GM18519 (cell line): ENCODE results near the gene CCDC116.
"Not testable (repeated sequence)": the region's sequence is repeated elsewhere in the genome, so short reads cannot be mapped to it uniquely, and the experiment has no call there.

Source experiments
- ATAC-seq: cut with Tn5 transposase; IDR thresholded peaks from one replicate; pipeline ENCODE4 v1.9.1; 2021; ENCODE audit warnings: mild to moderate bottlenecking, moderate library complexity; ENCODE audit not compliant: unreplicated experiment, low FRiP score

CCDC116 gene, protein sequence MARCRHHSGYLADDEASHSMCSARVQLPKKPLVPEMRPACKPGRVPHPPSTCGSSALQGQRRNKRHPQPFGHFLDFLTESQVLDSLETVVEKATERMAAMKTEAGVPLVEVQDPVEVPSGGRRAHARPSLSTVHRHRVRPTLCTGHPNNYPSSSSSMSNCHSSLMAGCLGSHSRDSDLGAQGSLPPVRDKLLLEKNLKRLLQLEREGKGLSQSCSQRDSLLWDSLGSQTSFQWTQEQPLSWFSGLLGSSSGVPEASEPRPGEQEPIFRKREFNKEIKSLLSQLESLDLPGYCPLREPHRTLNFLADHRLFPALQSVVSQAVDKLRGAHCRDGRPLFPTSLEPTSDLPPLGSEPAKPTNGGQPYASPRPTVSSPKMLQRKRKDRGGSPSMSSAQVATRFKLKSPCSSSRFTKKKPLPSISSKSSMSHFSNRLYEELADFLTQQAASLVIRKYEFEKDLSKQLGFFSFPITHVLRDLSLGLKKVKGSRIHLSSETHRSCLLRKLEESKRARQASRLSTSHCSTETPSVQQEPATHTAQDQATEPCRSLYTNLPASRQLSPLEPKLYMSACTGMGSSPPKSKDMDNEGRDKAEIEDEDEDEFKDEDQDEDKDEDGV

DNA sequence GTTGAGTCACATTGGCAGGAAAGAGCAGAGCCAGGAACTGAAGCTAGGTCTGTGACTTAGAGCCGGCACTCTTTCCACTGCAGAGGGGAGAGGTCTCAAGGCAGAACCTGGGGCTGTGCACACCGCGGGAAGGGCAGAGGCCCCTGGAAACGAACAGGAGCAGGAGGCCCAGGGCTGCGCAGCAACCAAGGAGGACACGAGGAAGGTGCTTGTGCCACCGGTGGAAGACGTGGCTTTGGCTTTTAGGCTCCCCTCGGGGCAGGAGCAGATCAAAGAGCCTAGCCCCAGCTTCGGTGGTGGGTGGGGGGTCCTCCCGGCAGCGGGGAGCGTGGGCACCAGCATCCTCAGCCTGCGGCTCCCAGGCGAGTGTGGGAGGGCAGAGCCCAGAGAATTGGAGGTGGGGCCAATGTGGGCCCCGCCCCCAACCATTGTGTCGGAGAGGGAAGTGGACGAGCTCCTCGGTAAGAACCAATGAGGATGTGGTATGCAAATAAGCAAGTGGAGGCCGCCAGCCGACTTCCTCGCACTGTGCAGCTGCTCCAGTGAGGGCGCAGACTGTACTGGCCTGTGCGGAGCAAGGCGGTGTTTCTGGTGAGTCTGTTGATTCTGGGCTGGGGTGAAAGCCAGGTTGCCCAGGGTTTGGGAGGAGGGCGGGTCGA is at the start of gene CCDC116:
Gene CCDC116, plus strand, starts transcription at position 524 of the 659 bp plus-strand sequence. CDS start 422 bp downstream, outside the sequence.
- no peak for ATAC-seq

GRCh38 chr22:21582801-21583740 is 49.5 kb upstream of the CCDC116 start:
- no peak for ATAC-seq

DNA sequence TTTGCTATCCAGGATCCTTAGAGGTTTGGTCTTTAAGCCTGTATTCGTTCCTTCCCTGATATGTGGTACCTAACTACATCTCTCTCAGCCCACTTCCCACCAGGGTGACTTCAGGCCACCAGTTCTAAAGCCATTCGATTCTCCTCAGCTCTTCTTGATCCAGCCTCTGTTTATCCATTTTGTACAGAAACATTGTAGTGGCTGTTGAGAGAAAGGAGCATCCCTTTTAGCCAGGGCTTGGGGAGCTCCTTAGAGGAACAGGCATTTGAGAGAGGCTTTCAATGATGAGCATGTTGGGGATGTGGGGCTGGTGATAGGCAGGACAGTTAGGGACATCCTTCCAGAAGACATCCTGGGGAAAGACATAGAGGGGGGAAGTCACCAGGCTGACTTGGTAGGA is 47.2 kb upstream of the CCDC116 start:
- no peak for ATAC-seq

GRCh38 chr22:21587803-21588611 is 44.6 kb upstream of the CCDC116 start:
- no peak for ATAC-seq

DNA sequence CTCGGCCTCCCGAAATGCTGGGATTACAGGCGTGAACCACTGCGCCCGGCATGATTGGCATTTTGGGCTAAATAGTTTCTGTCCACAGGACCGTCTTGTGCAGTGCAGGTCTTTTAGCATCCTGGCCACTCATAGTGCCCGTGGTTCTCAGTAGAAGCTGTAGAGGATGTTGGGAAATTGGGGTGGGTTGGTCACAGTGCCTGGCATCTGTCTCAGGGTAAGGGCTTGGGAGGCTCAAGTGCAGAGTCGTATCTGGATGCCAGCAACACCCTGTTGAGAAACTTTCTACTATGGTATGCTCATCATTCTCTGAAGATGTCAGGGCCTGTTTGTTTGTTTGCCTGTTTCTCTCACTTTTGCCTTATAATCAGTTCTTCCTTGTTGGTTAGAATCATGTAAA is 43.2 kb upstream of the CCDC116 start:
- ATAC-seq = no peak

DNA sequence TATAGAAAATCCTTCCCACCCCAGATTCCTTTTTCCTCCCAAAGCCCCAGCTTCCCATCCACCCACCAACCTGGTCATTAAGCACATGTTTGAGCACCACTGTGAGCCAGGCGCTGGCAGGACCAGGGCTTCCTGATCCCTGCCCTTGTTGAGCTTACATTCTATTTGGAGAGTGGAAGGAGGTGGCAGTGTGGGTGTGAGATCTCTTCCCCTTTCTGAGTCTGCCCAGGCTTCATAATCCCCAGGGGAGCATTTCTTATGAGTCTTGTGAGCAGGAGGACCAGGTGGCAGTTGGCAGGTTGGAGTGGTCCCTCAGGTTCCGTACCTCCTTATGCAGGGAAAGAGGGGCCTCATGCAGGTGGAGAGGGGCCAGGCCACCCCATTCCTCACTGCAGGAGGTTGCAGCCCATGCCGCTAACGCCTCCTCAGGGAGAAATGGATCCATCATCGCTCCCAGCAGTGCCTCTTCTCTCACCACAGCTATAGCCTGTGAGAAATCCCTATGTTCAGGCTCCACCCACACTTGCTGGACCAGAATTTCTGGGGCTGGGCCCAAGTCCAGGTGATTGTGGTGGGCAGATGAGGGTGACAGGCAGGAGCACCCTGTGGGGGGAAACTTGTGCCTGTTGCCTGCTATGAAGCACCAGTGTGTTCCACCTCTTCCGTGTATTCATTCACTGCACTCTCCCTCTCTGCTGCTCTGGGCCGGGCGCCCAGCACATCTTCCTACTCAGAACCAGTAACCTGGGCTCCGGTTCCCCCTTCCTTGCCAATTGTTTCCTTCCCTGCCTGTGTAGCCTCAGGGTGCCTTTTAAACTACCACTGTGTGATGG is 41.5 kb upstream of the CCDC116 start:
- ATAC-seq = no peak

- ATAC-seq = no peak
These were observed 40.9 kb upstream of the CCDC116 start for GRCh38 chr22:21591695-21592094.

- ATAC-seq = no peak
These were observed 40.1 kb upstream of the CCDC116 start for GRCh38 chr22:21592422-21592821.

GRCh38 chr22:21593406-21594232 is 38.9 kb upstream of the CCDC116 start:
- no peak for ATAC-seq

DNA sequence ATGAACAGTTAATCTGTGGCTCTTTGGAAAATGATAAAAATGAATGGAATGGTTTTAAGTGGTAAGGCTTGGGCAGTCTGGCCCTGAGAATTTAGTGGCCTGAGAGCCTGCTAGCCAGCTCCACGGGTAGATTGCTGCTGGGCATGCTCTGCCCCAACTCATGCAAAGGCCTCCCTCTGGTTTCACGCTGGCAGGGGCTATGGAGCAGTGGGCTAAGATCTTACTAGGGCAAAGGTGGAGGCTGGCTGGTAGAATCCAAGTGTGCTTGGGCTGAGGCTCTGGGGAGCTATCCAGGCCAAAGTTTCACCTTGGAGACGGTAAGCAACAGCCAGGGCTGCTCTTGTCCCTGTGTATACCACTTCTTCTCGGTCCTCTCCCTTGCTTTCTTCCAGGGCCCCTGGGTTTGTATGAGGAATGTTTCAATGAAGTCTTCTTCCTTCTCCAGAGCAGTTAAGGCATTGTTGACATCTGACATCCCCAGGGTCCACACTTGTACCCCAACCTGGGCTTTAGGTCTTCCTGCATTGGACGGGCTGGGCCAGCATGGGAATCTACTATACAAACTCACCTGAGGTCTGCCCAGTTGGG is 37.6 kb upstream of the CCDC116 start:
- no peak for ATAC-seq

DNA sequence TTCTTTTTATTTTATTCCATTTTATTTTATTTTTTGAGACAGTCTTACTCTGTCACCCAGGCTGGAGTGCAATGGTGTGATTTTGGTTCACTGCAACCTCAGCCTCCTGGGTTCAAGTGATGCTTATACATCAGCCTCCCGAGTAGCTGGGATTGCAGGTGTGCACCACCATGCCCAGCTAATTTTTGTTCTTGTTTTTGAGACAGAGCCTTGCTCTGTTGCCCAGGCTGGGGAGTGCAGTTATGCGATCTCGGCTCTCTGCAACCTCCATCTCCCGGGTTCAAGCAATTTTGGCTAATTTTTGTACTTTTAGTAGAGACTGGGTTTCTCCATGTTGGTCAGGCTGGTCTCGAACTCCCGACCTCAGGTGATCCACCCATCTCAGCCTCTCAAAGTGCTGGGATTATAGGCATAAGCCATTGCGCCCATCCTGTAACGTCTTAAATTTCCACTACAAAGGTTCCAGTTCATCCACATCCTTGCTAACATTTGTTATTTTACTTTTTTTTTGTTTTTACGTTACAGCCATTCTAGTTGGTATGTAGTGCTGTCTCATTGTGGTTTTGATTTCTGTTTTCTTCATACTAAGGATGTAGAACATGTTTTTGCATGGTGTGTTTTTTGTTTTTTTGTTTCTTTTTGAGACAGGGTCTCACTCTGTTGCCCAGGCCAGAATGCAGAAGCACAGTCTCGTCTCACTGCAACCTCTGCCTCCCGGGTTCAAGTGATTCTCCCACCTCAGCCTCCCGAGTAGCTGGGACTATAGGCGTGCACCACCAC is 36.0 kb upstream of the CCDC116 start:
- ATAC-seq = not testable (repeated sequence)

- ATAC-seq = no peak
These were observed 34.3 kb upstream of the CCDC116 start for GRCh38 chr22:21598302-21598701.

DNA sequence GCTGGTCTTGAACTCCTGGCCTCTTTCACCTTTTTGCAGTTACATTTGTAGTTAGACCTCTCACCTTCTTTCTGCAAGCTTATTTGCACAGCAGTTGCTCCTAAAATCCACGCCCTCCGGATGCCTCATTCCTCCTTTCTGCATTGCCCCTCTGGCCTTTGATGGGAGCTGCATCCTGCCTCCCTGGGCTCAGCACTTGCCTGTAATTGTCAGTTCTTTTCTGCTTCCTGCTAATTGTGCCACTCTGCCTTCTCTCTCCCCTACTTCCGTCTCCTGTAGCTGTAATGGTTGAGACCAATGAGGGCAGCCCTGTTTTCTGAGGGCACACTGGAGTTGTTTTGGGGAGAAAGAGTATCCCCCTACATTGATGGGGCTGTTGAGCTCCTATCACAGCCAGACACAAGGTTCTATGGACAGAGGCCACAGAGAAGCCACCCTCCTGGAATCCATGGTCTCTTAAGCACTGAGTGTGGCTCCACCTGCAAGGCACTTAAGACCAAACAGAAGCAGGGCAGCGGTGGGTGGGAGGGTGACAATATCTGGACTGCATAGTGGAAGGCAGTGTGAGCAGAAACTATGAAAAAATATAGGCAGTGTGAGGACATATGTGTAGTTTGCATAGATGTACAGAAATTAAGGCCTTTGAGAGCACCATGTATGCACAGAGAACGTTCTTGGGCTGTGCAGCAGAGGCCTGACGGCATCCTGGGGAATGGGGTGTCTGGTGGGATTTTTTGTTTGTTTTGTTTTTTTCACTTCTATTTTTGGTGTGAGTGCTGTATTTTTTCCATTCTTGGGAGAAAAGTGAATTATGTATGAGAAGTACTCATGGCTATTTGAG is 33.3 kb upstream of the CCDC116 start:
- no peak for ATAC-seq

DNA sequence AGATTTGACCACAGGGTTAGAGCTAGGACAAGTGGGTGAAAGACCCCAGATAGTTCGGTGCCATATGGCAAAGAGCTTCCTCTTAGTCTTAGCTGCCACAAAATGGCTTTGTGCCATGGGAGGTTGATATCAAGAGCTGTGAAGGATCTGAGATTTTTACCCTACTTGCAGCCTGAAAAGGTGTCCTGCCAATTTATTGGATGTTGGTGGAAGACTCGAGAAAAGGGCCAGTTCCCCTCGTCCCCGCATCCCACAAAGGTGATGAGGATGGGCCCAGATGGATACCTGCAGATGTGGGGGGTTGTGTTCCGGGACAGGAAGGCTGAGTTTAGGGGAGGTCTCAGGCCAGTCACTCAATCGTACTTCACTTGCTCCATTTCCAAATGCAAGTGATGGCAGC is 30.0 kb upstream of the CCDC116 start:
- ATAC-seq = no peak

GRCh38 chr22:21603973-21604372 is 28.6 kb upstream of the CCDC116 start:
- ATAC-seq = no peak
